Measurements from ENCODE around the gene MGAT5B. TPM values are rescaled to one million over a fixed set of nuclear protein-coding genes. Genes with fewer than 3 reads are reported as not detected.

Gene MGAT5B
- total and polyA plus RNA-seq, 2 experiments from 2014 or later: 0.11 to 0.16 TPM

GRCh38 chr17:76881408-76881807, 13.2 kb downstream of the MGAT5B start:
- Histone ChIP-seq H3K9ac (no peak overlapping the region), H3K4me1 (ENCODE audit: insufficient read depth) (no peaks in the 10 kb centered on the region), H3K9me3 (ENCODE audit: low read depth) (no peaks in the 10 kb centered on the region), H3K27me3 (replicated peaks; ENCODE audit: insufficient read depth) (peaks cover 29% of the 10 kb centered on the region), H4K20me1 (ENCODE audit: insufficient read depth) (no peaks in the 10 kb centered on the region), H3K36me3 (ENCODE audit: low read depth) (no peaks in the 10 kb centered on the region), H3K27ac (no peak overlapping the region), H3K79me2 (ENCODE audit: insufficient read depth) (no peaks in the 10 kb centered on the region), H3K9me2 (ENCODE audit: insufficient read depth) (no peaks in the 10 kb centered on the region), H3K4me2 (ENCODE audit: unreplicated experiment) (no peak overlapping the region), H3F3A (ENCODE audit: insufficient read depth) (no peaks in the 10 kb centered on the region), H2AFZ (no peak overlapping the region), H3K4me3 (no peak overlapping the region)
- TF ChIP-seq EZH2 (IDR thresholded peaks at IDR 0.05; ENCODE audit: insufficient read depth, poor library complexity, severe bottlenecking) (no peak), EZH2phosphoT487 (IDR thresholded peaks at IDR 0.05; ENCODE audit: insufficient read depth, low read depth) (no peak)
- in situ Hi-C loops (cut with MboI): no loop called here
- no peak for DNase-seq
- WGBS, 2 experiments (ENCODE audit: low coverage in 1 of 2, low lambda C conversion rate in 2 of 2, missing lambda C conversion rate in 2 of 2): 55 to 67% methylated on average over 6 of the region's 6 CpGs

GRCh38 chr17:76881966-76882365, 13.8 kb downstream of the MGAT5B start:
- DNase-seq: no peak
- Histone ChIP-seq H4K20me1 (ENCODE audit: insufficient read depth) (no peaks in the 10 kb centered on the region), H3K27me3 (replicated peaks; ENCODE audit: insufficient read depth) (peaks cover 27% of the 10 kb centered on the region), H2AFZ (no peak overlapping the region), H3F3A (ENCODE audit: insufficient read depth) (no peaks in the 10 kb centered on the region), H3K9me3 (ENCODE audit: low read depth) (no peaks in the 10 kb centered on the region), H3K36me3 (ENCODE audit: low read depth) (no peaks in the 10 kb centered on the region), H3K4me3 (no peak overlapping the region), H3K9me2 (ENCODE audit: insufficient read depth) (no peaks in the 10 kb centered on the region), H3K27ac (no peak overlapping the region), H3K9ac (no peak overlapping the region), H3K4me2 (ENCODE audit: unreplicated experiment) (no peak overlapping the region), H3K79me2 (ENCODE audit: insufficient read depth) (no peaks in the 10 kb centered on the region), H3K4me1 (ENCODE audit: insufficient read depth) (no peaks in the 10 kb centered on the region)
- no peak for TF ChIP-seq EZH2 (IDR thresholded peaks at IDR 0.05; ENCODE audit: insufficient read depth, poor library complexity, severe bottlenecking)
- no peak for TF ChIP-seq EZH2phosphoT487 (IDR thresholded peaks at IDR 0.05; ENCODE audit: insufficient read depth, low read depth)
- WGBS, 2 experiments (ENCODE audit: low coverage in 1 of 2, low lambda C conversion rate in 2 of 2, missing lambda C conversion rate in 2 of 2): 63 to 67% methylated on average over 18 to 20 of the region's 20 CpGs
- in situ Hi-C loops (cut with MboI): no loop called here

DNA sequence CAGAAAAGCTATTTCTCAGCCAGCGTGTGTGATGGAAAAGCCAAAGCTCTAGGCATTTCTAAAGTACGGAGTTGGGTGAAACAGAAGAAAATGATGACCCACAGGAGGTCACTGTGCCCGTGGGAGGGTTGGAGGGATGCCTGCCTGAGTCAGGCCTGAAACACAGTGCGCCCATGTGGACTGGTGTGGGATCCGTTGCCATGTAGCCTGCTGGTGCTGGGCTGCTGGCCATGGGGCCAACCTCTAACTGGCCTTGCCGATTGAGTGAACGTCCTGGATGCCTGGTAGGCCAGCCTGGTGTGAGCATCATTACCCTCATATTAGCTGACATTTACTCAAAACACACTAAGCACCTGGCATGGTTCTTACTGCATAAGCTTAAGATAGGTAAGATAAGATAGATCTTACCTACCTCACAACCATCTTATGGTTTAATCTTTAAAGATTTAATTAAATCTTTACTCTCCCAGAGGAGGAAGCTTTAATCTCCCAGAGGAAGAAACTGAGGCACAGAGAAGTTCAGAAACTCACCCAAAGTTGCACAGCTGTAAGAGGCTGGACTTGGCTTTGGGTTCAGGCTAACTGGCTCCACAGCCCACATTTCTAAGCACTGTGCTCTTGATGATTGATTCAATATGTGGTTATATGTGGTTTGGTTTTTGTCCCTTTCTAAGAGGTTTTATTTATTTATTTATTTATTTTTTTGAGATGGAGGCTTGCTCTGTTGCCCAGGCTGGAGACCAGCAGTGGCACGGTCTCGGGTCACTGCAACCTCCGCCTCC, 15.7 kb downstream of the MGAT5B start:
- in situ Hi-C loops (cut with MboI): no loop called here
- Histone ChIP-seq H3K4me1 (ENCODE audit: insufficient read depth) (no peaks in the 10 kb centered on the region), H3K4me3 (no peak overlapping the region), H3K4me2 (ENCODE audit: unreplicated experiment) (no peak overlapping the region), H3K27ac (no peak overlapping the region), H3K9me2 (ENCODE audit: insufficient read depth) (no peaks in the 10 kb centered on the region), H3K79me2 (ENCODE audit: insufficient read depth) (no peaks in the 10 kb centered on the region), H3K9me3 (ENCODE audit: low read depth) (no peaks in the 10 kb centered on the region), H3K36me3 (ENCODE audit: low read depth) (no peaks in the 10 kb centered on the region), H2AFZ (no peak overlapping the region), H3K27me3 (replicated peaks; ENCODE audit: insufficient read depth) (peaks cover 22% of the 10 kb centered on the region), H3F3A (ENCODE audit: insufficient read depth) (no peaks in the 10 kb centered on the region), H4K20me1 (ENCODE audit: insufficient read depth) (no peaks in the 10 kb centered on the region), H3K9ac (no peak overlapping the region)
- TF ChIP-seq EZH2 (IDR thresholded peaks at IDR 0.05; ENCODE audit: insufficient read depth, poor library complexity, severe bottlenecking) (no peak), EZH2phosphoT487 (IDR thresholded peaks at IDR 0.05; ENCODE audit: insufficient read depth, low read depth) (no peak)
- WGBS, 2 experiments (ENCODE audit: low coverage in 1 of 2, low lambda C conversion rate in 2 of 2, missing lambda C conversion rate in 2 of 2): 42 to 43% methylated on average over 10 of the region's 10 CpGs
- DNase-seq: no peak

GRCh38 chr17:76884995-76885893, 17.0 kb downstream of the MGAT5B start:
- peaks cover 22% of the 10 kb centered on the region for H3K27me3 ChIP-seq (replicated peaks; ENCODE audit: insufficient read depth)
- H3K4me3 ChIP-seq: no peak overlapping the region
- H3K9me3 ChIP-seq (ENCODE audit: low read depth): no peaks in the 10 kb centered on the region
- no peak for TF ChIP-seq EZH2 (IDR thresholded peaks at IDR 0.05; ENCODE audit: insufficient read depth, poor library complexity, severe bottlenecking)
- TF ChIP-seq EZH2phosphoT487 (IDR thresholded peaks at IDR 0.05; ENCODE audit: insufficient read depth, low read depth): no peak
- no peaks in the 10 kb centered on the region for H3F3A ChIP-seq (ENCODE audit: insufficient read depth)
- WGBS, 2 experiments (ENCODE audit: low coverage in 1 of 2, low lambda C conversion rate in 2 of 2, missing lambda C conversion rate in 2 of 2): 62 to 67% methylated on average over 14 to 16 of the region's 16 CpGs
- no peaks in the 10 kb centered on the region for H3K9me2 ChIP-seq (ENCODE audit: insufficient read depth)
- no peaks in the 10 kb centered on the region for H3K79me2 ChIP-seq (ENCODE audit: insufficient read depth)
- H4K20me1 ChIP-seq (ENCODE audit: insufficient read depth): no peaks in the 10 kb centered on the region
- no peak for DNase-seq
- H3K4me2 ChIP-seq (ENCODE audit: unreplicated experiment): no peak overlapping the region
- H3K27ac ChIP-seq: no peak overlapping the region
- in situ Hi-C loops (cut with MboI): no loop called here
- H3K9ac ChIP-seq: no peak overlapping the region
- H2AFZ ChIP-seq: no peak overlapping the region
- no peaks in the 10 kb centered on the region for H3K4me1 ChIP-seq (ENCODE audit: insufficient read depth)
- no peaks in the 10 kb centered on the region for H3K36me3 ChIP-seq (ENCODE audit: low read depth)
